Stimulated activated CD4-positive, alpha-beta T cell treated with anti-CD3 and anti-CD28 coated beads, TNF-alpha, amount 100 ng/mL, for 48 hours (primary cell): ENCODE data around the gene NF1.

Experiments
- DNase-seq, 3 donors: peaks; one replicate each; pipeline ENCODE4 v3.0.0-alpha.2; 2020; ENCODE audit warnings: low read depth in 3 of 3

Gene NF1

DNA sequence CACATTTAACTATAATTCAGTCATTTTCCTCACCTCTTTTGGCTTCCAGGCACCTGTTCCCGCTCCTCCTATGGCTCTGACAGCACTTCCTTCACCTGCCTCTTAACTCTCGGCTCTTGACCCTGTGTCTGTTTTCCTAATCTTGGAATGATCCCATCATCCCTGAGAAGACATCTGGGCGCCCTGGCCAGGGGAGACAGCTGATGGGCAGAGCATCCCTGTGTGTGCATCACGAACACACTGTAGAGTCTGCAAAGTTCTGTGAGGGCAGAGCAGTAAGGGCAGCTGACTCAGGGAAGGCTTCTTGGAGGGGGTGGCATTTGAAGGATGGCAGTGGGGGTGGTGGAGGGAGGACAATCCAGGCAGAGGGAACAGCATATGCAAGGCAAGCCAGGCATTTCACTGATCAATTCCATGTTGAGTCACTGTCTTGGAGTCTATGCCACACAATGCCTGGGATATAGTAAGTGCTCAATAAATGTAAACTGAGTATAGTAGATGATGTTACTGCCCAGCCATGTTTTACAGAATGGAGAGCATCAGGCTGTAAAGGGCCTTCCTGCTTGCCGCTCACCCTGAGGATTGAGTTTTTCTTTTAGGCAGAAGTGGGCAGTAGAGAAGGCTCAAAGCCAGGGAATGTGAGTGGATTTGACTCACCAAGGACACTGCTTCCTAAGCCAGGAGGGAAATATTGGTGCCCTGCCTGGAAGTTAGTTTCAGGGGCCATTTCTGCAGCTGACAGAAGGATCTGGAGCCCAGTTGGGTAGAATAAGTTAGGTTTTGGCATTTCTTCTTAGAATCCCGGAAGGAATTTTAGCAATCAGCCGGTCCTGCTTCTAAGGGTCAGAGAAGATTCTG lies 290.9 kb downstream of the NF1 start:
- DNase-seq: no peak

- DNase-seq: no peak
Observed at GRCh38 chr17:31386542-31387075, 291.8 kb downstream of the NF1 start.

- DNase-seq: no peak
Observed at GRCh38 chr17:31387438-31387837, 292.7 kb downstream of the NF1 start.

DNA sequence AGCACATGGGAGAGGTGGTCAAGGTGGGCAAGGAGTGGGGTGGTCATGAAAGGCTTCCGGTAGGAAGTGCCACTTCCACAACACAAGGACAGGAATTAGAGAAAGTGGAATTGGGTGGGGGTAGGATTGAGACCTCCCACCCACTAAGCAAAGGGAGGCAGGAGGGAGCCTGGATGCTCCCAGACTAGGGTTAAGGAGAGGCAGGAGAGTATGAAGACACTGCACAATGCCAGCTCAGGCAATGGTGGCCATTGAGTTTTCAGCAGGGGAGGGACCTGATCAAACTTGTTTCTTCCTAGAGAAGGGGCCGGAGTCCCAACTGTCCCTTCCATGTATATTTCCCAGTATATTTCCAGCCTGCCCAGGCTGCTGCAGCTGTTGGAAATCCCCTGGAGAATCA lies 293.6 kb downstream of the NF1 start:
- no peak for DNase-seq

DNA sequence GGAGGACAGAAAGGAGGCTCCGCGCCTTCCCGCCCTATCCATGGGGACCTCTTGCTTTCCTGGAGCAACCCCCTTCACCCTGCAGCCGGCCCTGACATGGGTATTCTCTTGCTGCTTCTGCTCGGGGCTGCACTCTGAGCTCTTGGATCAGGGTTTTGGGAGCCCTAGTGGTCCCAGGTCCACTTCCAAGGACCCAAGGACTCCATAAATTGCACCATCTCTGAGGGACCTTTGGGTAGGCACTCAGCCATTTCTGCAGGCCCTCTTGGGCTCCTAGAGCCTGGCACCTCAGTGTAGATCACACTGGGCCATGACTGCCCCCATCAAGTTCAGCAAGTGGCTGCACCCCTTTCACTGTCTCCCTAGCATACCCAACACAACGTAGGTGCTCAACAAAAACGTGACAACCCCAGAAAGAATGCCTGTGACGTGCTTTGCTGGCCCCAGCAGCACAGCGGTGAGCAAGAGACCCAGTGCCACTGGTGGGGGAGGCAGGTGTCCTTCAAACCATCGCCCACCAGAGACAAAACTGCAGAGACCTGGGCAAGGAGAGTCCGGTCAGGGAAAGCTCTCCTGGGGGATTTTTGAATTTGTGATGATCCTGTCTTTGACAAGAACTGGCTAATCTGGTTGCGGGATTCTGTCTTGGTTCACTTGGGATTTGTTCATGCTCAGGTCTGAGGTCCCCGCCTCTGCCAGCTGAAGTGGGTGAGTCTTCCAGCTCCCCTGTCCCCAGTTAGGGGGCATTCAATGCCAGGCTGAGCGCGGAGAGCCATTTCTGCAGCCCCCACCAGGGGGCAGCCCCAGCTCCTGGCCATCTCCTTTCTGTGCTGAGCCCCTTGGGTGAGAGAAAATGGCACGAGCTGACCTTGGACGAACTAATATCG lies 294.2 kb downstream of the NF1 start:
- DNase-seq: no peak

DNA sequence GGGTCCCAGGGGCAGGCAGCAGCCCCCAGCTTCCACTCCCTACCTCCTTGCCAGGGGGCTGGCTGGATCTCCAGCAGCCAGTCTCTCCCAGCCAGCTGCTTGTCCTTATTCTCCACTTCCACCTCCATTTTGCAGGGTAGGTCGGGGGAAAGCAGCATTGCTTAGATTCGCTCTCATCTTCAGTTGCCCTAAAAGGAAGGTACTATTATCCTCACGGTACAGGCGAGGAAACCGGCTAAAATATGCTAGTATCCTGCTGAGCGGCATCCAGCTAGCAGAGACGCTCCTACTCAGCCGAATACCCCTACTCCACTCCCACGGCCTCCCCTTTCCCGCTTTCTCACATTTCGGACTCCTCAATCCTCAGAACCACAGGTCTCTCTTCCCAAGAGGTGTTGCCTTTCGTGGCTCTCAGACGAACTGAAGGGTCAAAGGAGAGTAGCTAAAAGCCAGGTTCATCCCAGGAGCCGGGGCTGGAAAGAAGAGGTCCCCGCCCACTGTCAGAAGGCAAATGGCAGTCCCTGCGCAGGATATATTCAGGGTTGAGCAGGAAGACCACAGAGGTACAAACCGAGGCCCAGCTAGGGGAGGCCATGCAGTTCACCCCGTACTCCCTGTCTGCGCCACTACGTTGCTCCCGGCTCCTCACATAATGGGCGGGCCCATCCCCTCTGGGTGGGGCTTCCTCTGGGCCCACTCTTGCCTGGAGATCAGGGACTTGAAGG lies 295.0 kb downstream of the NF1 start:
- DNase-seq: no peak

DNA sequence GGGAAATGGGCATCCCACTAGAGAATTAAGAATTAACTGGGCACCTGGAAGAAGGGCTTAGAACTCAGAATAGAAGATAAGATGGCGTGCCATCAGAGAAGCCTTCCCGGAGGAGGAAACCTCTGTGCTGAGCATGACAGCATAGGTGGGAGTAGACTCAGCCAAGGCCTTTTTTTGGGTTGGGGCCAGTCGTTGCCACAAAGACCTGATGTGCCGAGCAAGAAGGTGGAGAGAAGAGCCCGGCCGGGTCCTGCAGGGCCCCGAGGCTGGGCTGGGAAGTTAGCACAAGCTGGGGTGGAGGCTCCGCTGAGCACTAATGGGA lies 295.6 kb downstream of the NF1 start:
- DNase-seq: no peak

DNA sequence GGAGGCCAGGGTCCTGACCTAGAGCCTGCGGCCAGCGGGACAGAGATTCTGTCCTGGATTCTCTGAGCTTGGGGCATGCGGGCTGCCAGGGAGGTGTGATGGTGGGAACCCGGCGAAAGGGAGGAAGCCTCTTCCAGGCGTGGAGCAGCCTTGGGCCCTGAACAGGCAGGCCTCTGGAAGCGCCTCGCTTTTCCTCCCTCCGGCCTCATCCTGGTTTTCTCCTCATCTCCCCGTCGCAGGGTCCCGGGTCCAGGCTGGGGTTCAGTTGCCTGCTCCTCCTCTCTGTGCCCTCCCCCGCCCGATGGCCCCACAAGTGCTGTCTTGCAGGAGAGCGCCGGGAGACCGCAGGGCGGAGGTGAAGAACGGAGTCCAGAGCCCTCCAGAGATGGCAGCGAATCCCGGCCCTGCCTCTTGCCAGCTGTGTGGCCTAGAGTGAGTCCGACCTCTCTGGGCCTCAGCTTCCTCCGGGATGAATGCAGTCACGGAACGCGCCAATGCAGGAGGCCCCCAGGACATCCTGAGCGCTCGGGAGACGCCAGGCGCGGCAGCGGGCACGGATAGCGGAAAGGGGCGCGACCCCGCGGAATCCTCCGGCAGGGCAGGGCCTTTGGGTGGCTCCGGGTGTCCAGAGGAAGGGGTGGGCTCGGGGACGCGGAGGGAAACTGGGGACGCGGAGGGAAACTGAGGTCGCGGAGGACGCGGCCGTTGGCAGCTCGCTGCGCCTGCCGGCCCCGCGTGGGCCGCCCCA lies 296.1 kb downstream of the NF1 start:
- DNase-seq: no peak

- no peak for DNase-seq
Observed at GRCh38 chr17:31391496-31391949, 296.7 kb downstream of the NF1 start, which contains the start of gene RAB11FIP4. Gene RAB11FIP4, plus strand, starts transcription at chr17:31391675. Its CDS starts 178 bp downstream, at chr17:31391853.

GRCh38 chr17:31392002-31392855 lies 297.5 kb downstream of the NF1 start:
- DNase-seq: no peak

DNA sequence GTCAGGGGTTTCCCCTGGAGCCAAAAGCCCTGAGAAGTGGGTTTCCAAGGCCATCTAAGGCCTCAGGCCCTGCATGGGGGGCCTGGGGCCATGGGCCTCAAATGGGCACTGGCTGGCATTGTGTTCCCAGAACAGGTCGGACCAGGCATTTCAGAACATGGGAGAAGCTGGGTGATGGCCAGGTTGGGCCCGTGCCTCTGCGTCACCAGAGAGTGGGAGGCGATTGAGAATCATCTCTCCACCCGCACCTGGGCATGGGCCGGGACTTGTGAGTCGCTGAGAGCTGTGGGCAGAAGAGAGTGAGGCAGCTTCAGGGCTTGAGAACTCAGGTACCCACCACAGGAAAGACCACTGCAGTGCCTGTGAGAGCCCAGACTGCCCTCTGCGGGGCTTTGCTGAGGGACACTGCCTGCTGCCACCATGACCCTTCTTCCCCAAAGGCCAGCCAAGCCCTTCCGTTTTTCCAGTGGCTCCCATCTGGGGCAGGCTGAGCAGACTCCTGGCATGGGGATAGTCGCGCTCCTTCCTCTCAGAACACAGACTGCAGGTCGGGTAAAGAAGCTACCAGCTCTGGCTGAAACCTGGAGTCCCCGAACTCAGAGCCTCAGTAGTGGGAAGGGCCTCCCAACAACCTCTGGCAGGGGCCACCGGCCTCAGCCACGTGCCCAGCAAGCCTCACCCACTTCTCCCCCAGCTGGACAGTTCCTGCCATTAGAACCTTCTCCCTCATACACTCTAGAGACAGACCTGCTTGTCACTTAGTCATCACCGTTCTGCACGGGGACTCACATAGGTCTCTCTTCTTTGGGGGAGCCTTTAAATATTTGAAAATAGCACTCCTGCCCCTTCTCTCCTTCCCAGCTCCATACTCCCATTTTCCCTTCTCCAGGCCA lies 298.3 kb downstream of the NF1 start:
- no peak for DNase-seq

DNA sequence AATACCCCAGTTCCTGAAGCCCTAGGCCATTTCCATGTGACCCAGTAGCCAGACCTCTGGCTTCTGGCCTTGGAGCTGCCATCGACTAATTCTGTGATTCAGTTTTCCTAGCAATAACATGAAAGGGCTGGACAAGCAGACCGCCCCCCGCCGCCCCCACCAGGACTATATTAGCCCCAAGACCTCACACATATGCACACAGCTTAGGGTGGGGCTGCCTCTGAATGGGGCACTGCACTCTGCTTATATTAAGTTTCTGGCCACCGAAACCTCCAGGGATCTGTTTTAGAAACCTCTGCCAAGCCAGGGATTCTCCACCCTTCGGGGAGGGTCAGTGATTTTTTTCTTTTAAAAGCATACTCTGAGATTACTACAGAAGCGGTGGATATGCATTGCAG lies 299.0 kb downstream of the NF1 start:
- no peak for DNase-seq

DNA sequence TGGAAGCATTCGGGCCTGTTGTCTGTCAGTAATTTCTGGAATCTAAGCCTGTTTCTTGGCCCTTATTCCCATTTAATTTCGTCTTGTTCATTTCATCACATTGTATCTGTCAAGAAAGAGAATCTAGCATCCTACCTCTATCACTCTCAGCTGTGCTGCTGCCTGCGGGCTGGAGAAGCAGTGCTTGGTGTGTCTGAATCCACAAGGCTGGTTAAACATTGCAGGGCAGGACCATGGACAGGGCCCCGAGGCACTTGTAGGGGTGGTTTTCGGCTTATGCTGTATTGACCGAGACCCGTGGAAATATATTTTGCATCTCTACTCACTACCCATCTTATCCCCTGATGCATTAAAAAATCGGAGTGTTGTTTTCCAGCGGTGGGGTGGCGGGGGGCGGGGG lies 299.8 kb downstream of the NF1 start:
- peak; percentile 16 to 44 (median 21) for DNase-seq

DNA sequence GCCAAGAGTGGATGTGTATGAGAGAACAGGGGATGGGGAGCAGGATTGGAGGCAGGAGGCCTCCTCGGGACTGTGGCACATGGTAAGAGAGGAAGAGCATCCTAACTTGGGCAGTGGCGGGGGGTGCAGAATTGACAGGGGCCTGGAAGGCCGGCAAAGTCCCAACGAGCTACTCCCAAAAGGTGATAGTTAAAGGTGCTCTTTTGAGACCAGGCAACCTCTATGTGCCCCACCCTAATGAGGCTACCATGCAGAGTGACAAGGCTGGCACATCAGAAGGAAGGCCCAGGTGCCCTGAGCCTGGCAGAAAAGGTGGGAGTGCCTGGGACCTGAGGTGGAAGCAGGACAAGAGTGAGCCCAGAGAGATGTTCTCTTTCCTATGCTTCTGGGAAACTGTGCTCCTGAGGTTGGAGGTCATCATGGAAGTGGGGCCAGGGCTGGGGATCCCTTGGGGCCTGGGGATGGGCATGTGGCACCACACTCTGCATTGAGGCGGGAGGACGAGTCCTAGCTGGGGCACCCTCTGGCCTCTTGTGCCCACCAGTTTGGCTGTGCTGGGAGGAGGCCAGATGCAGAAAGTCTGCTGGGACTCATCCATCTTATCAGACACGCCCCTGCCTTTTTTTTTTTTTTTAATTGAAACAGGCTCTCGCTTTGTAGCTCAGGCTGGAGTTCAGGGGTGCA lies 302.6 kb downstream of the NF1 start:
- DNase-seq: no peak

GRCh38 chr17:31398381-31399311 lies 303.9 kb downstream of the NF1 start:
- no peak for DNase-seq

- no peak for DNase-seq
Observed at GRCh38 chr17:31400481-31400950, 305.7 kb downstream of the NF1 start.
